Karpas-422 (cell line): ENCODE results near the gene CCDC33. TPM values are rescaled to one million over a fixed set of nuclear protein-coding genes. Genes with fewer than 3 reads are reported as not detected.
A peak's percentile ranks its signal among the peaks of the same experiment; 100 is the strongest.

Experiments used
- DNase-seq: peaks from one replicate; pipeline ENCODE4 v3.0.0-alpha.2; 2015
- H2AFZ ChIP-seq: fragments of 200-600 bp; sonication (generic); 2 replicates; pipeline ENCODE4 v1.6.1; 2014; ENCODE audit warnings: antibody characterized with exemption, low read length, mixed read lengths
- H3K27ac ChIP-seq: fragments of 200-600 bp; sonication (generic); 2 replicates; pipeline ENCODE4 v1.5.1; 2014; ENCODE audit warnings: mild to moderate bottlenecking, low read length, moderate library complexity
- H3K27me3 ChIP-seq: fragments of 200-600 bp; sonication (generic); 2 replicates; pipeline ENCODE4 v1.6.1; 2014; ENCODE audit warnings: low read length, mixed read lengths
- H3K36me3 ChIP-seq: fragments of 200-600 bp; sonication (generic); 2 replicates; pipeline ENCODE4 v1.6.1; 2014; ENCODE audit warnings: low read length, mixed read lengths; ENCODE audit not compliant: insufficient read depth
- H3K4me1 ChIP-seq: fragments of 200-600 bp; sonication (generic); 2 replicates; pipeline ENCODE4 v1.6.1; 2014; ENCODE audit warnings: mild to moderate bottlenecking, low read length, mixed read lengths
- H3K4me2 ChIP-seq: fragments of 200-600 bp; sonication (generic); 2 replicates; pipeline ENCODE4 v1.6.1; 2014; ENCODE audit warnings: low read length, low read depth, mild to moderate bottlenecking; ENCODE audit not compliant: poor library complexity, severe bottlenecking
- H3K4me3 ChIP-seq: fragments of 200-600 bp; sonication (generic); 2 replicates; pipeline ENCODE4 v1.5.1; 2014; ENCODE audit warnings: mild to moderate bottlenecking, antibody characterized with exemption, low read length, mixed read lengths
- H3K79me2 ChIP-seq: fragments of 200-600 bp; sonication (generic); 2 replicates; pipeline ENCODE4 v1.6.1; 2014; ENCODE audit warnings: mild to moderate bottlenecking, low read length, mixed read lengths
- H3K9ac ChIP-seq: fragments of 200-600 bp; sonication (generic); 2 replicates; pipeline ENCODE4 v1.6.0; 2014; ENCODE audit warnings: low read length
- H3K9me2 ChIP-seq: fragments of 200-600 bp; sonication (generic), shearing (Covaris generic); replicated peaks from 2 replicates; pipeline ENCODE4 v1.6.0; 2014; ENCODE audit warnings: mild to moderate bottlenecking, low read length, moderate library complexity; ENCODE audit not compliant: insufficient read depth
- H3K9me3 ChIP-seq: fragments of 300-700, 200-600 bp; sonication (generic); 2 replicates; pipeline ENCODE4 v1.6.1; 2014; ENCODE audit warnings: low read length, mixed read lengths
- H4K20me1 ChIP-seq: fragments of 200-600 bp; sonication (generic); 2 replicates; pipeline ENCODE4 v1.6.1; 2014; ENCODE audit warnings: mild to moderate bottlenecking, antibody characterized with exemption, low read length, low read depth; ENCODE audit not compliant: insufficient read depth
- total RNA-seq: library from RNA; depleted of rRNA; stranded (reverse); fragments of >200 nt; shearing (Covaris generic); gene quantifications from 2 replicates; pipeline ENCODE4 v1.2.3, GENCODE V29; 2014; ENCODE audit warnings: low replicate concordance

CCDC33 gene
- total RNA-seq, 1 experiment from 2014 or later = not detected

DNA sequence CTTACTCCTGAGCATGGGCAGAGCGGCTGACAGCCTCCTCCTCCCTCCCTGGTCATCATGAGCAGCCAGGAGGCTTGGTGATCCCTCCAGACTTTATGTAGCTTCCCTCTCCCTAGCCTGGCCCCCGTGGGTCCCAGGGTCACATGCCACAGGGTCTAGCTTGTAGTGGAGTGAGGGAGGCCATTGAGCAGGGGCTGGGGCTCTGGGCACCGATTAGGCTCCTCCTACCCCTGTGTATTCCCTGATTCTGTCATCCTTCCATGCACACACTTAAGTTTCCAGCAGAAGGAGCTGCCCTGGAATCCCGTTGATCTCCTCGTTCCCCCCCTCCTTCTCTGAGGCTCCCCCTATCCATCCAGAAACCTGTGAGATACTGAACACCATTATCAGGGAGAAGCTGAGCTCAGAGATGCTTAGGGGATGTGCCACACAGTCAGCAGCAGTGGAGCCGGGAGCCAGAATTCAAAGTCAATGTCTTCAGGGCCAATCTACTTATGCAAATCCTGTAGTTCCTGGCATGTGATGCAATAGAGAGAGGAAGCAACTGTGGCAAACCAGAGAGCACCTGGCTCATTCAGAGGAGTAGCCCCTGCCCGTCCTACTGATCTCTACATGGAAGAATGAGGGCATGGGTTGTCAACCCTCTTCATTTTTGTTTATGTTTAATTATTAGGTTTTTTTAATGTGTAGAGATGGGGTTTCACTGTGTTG is 17.2 kb downstream of the CCDC33 start:
- peak overlapping the region; percentile 20; the same call in 1 of the 2 replicates for H3K9ac ChIP-seq
- peak; percentile 72 for DNase-seq

DNA sequence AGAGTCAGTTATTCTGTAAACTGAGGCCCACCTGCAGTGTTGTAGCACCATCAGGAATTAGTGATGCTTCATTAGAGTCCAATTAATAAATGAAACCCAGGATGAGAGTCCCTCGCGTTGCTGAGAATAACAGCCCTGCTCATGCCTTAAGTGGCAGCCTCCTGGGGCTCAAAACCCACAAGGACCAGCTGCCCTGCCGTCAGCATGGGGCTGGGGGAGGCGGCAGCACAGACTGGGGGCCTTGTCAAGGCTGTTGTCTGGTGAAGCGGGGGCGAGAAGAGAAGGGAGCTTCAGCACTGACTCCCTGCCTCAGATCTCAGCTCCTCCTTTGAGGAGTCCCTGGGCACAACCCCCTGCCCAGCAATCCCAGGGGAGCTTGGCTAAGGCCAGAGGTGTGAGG is 21.0 kb downstream of the CCDC33 start:
- Histone ChIP-seq H4K20me1 (no peaks in the 10 kb centered on the region), H3K9me3 (no peaks in the 10 kb centered on the region), H3K27ac (no peak overlapping the region), H3K4me1 (peaks cover 47% of the 10 kb centered on the region), H3K36me3 (no peaks in the 10 kb centered on the region), H3K27me3 (no peaks in the 10 kb centered on the region), H3K9ac (no peak overlapping the region), H3K4me3 (no peak overlapping the region), H2AFZ (no peak overlapping the region), H3K4me2 (peak overlapping the region; percentile 23), H3K9me2 (no peaks in the 10 kb centered on the region), H3K79me2 (no peaks in the 10 kb centered on the region)
- no peak for DNase-seq

More for the DNA sequence above, 17.2 kb downstream of the CCDC33 start:
- no peaks in the 10 kb centered on the region for H3K36me3 ChIP-seq
- H3K4me2 ChIP-seq = peak overlapping the region; percentile 35
- H3K9me2 ChIP-seq = no peaks in the 10 kb centered on the region
- H3K27ac ChIP-seq = no peak overlapping the region
- no peaks in the 10 kb centered on the region for H3K79me2 ChIP-seq
- H3K4me1 ChIP-seq = peaks cover 27% of the 10 kb centered on the region
- no peak overlapping the region for H2AFZ ChIP-seq
- H3K27me3 ChIP-seq = no peaks in the 10 kb centered on the region
- H3K9me3 ChIP-seq = no peaks in the 10 kb centered on the region
- no peaks in the 10 kb centered on the region for H4K20me1 ChIP-seq
- no peak overlapping the region for H3K4me3 ChIP-seq

- Histone ChIP-seq H4K20me1 (no peaks in the 10 kb centered on the region), H2AFZ (no peak overlapping the region), H3K9me3 (no peaks in the 10 kb centered on the region), H3K4me2 (no peak overlapping the region), H3K4me1 (peaks cover 47% of the 10 kb centered on the region), H3K27me3 (no peaks in the 10 kb centered on the region), H3K9ac (no peak overlapping the region), H3K4me3 (no peak overlapping the region), H3K36me3 (no peaks in the 10 kb centered on the region), H3K27ac (no peak overlapping the region), H3K9me2 (no peaks in the 10 kb centered on the region), H3K79me2 (no peaks in the 10 kb centered on the region)
- DNase-seq = no peak
These were observed 21.5 kb downstream of the CCDC33 start for GRCh38 chr15:74257623-74258022.

GRCh38 chr15:74258456-74259291 is 22.5 kb downstream of the CCDC33 start:
- Histone ChIP-seq H3K9ac (no peak overlapping the region), H3K4me1 (peaks cover 38% of the 10 kb centered on the region), H4K20me1 (no peaks in the 10 kb centered on the region), H3K79me2 (no peaks in the 10 kb centered on the region), H2AFZ (no peak overlapping the region), H3K9me3 (no peaks in the 10 kb centered on the region), H3K27me3 (no peaks in the 10 kb centered on the region), H3K4me3 (no peak overlapping the region), H3K4me2 (no peak overlapping the region), H3K27ac (no peak overlapping the region), H3K9me2 (no peaks in the 10 kb centered on the region), H3K36me3 (no peaks in the 10 kb centered on the region)
- no peak for DNase-seq

DNA sequence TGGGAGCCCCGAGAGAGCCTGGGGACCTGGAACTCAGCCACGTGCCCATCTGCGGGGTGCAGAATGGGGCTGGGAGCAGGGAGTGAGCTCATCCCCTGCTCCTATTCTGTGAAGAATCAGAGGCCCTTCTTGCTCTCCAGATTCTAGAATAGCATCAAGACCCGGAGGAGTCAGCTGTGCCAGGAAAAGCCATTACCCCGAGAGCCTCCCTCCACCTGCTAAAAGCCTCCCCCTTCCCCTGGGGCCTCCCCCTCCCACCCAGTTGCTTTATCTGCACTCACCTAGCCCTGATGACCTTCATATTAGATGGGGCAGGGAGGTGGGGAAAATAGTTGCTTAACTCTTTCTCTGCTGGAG is 23.1 kb downstream of the CCDC33 start:
- peaks cover 36% of the 10 kb centered on the region for H3K4me1 ChIP-seq
- no peaks in the 10 kb centered on the region for H4K20me1 ChIP-seq
- no peaks in the 10 kb centered on the region for H3K9me3 ChIP-seq
- H3K4me3 ChIP-seq = peak overlapping the region; percentile 28; the same call in 1 of the 2 replicates
- peak overlapping the region; percentile 49 for H3K4me2 ChIP-seq
- no peaks in the 10 kb centered on the region for H3K79me2 ChIP-seq
- peak overlapping the region; percentile 34; the same call in 1 of the 2 replicates for H3K9ac ChIP-seq
- H3K27ac ChIP-seq = no peak overlapping the region
- no peaks in the 10 kb centered on the region for H3K36me3 ChIP-seq
- H3K27me3 ChIP-seq = no peaks in the 10 kb centered on the region
- no peak for DNase-seq
- H2AFZ ChIP-seq = no peak overlapping the region
- H3K9me2 ChIP-seq = no peaks in the 10 kb centered on the region

DNA sequence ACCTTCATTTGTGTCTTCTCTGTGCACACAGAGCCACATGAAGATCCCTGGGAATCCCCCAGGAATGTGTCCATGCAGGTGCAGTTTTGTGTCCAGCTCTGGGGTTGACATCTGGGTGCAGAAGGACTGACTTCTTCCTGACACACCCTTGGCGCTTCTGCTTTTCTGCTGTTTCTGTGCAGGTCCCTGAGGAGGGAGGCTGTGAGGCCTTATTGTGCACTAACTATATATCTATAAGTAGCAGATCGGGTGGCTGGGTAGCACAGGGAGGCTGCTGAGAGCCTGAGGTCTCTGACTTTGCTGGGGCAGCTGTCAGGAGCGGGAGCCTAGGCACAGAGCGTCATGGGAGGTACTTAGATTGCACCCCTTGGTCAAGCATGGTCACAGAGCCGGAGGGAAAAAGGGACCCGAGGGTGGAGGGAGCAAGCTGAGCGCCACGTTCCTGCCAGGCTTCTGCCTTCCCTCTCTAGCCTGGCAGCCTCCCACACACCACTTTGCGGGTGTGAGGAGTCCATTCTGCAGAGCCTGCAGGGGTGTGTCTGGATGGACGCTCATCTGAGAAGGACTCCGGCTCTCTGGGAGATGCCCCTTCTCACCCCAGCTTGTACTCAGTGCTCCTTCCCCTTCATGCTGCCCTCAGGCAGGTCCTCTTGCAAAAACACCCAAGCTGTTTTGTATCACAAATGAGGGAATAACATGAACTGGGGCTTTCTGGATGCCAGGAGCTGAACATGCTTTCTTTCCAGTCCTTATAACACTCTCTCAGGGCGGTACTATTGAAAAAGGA is 23.9 kb downstream of the CCDC33 start:
- no peak overlapping the region for H2AFZ ChIP-seq
- H3K9me3 ChIP-seq = no peaks in the 10 kb centered on the region
- peaks cover 36% of the 10 kb centered on the region for H3K4me1 ChIP-seq
- DNase-seq = peak; percentile 69
- peak overlapping the region; percentile 28; the same call in 1 of the 2 replicates for H3K4me3 ChIP-seq
- H4K20me1 ChIP-seq = no peaks in the 10 kb centered on the region
- no peaks in the 10 kb centered on the region for H3K79me2 ChIP-seq
- no peak overlapping the region for H3K27ac ChIP-seq
- H3K9ac ChIP-seq = peak overlapping the region; percentile 34; the same call in 1 of the 2 replicates
- H3K9me2 ChIP-seq = no peaks in the 10 kb centered on the region
- H3K4me2 ChIP-seq = peak overlapping the region; percentile 49
- no peaks in the 10 kb centered on the region for H3K36me3 ChIP-seq
- H3K27me3 ChIP-seq = no peaks in the 10 kb centered on the region

GRCh38 chr15:74261041-74261440 is 24.9 kb downstream of the CCDC33 start:
- no peaks in the 10 kb centered on the region for H3K27me3 ChIP-seq
- no peak overlapping the region for H2AFZ ChIP-seq
- no peak overlapping the region for H3K27ac ChIP-seq
- H3K4me3 ChIP-seq = no peak overlapping the region
- no peaks in the 10 kb centered on the region for H4K20me1 ChIP-seq
- no peak overlapping the region for H3K9ac ChIP-seq
- H3K36me3 ChIP-seq = no peaks in the 10 kb centered on the region
- no peaks in the 10 kb centered on the region for H3K9me3 ChIP-seq
- no peaks in the 10 kb centered on the region for H3K9me2 ChIP-seq
- H3K79me2 ChIP-seq = no peaks in the 10 kb centered on the region
- DNase-seq = no peak
- H3K4me2 ChIP-seq = no peak overlapping the region
- H3K4me1 ChIP-seq = peaks cover 36% of the 10 kb centered on the region

- DNase-seq = no peak
These were observed 25.6 kb downstream of the CCDC33 start for GRCh38 chr15:74261685-74262084.

More at GRCh38 chr15:74261685-74262084, 25.6 kb downstream of the CCDC33 start:
- no peaks in the 10 kb centered on the region for H3K9me3 ChIP-seq
- no peak overlapping the region for H2AFZ ChIP-seq
- no peak overlapping the region for H3K27ac ChIP-seq
- no peaks in the 10 kb centered on the region for H3K79me2 ChIP-seq
- H3K4me2 ChIP-seq = no peak overlapping the region
- no peaks in the 10 kb centered on the region for H3K27me3 ChIP-seq
- H3K36me3 ChIP-seq = no peaks in the 10 kb centered on the region
- H4K20me1 ChIP-seq = no peaks in the 10 kb centered on the region
- peaks cover 36% of the 10 kb centered on the region for H3K4me1 ChIP-seq
- no peak overlapping the region for H3K4me3 ChIP-seq
- no peaks in the 10 kb centered on the region for H3K9me2 ChIP-seq
- H3K9ac ChIP-seq = no peak overlapping the region
